ENCODE data around the gene SV2B.

DNA sequence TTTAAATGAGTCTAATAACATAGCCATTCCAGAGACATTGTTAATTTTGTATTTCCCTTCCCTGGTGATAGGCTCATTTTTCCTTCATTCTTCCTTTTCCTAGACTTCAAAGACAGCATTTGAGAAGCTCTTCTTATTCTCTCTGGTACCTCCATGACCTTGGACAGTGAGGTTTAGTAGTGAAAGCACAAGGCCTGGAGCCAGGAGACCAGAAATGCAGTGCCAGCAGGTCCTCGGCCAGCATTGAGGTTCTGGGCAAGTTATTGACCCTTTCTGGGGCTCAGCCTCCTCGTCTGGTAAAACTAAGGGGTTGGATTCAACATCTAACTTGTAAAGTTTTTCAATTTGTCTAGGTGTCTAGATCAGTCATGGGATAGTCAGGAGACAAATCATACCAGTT lies 146.9 kb downstream of the SV2B start:
- TF ChIP-seq POLR2A (IDR thresholded peaks at IDR 0.05; ENCODE audit: low read depth, low read length) (no peak), POLR2AphosphoS5 (IDR thresholded peaks at IDR 0.05; ENCODE audit: low read depth, low read length) (no peak), TAF1 (IDR thresholded peaks at IDR 0.05; ENCODE audit: low read depth, low read length) (no peak), SPI1 (IDR thresholded peaks at IDR 0.05; ENCODE audit: low read depth, low read length) (no peak), POU2F2 (IDR thresholded peaks at IDR 0.05; ENCODE audit: low read depth, low read length) (no peak)
